K562 (cell line): Measurements from ENCODE around the gene CTXND1. TPM values are rescaled to one million over a fixed set of nuclear protein-coding genes. Genes with fewer than 3 reads are reported as not detected.

Experiments
- ATAC-seq: fragments of 200-7000 bp; cut with Tn5 transposase; 3 replicates; pipeline ENCODE4 v1.9.1; 2020; ENCODE audit warnings: moderate library complexity
- BruUV-seq: library from RNA; stranded (reverse); fragments of 400-500 nt; replicated peaks from 2 replicates; lab custom pipeline; 2021; lab: Mats Ljungman, UMichigan
- CTCF ChIA-PET: fragments of 300-600 bp; formaldehyde crosslinking; extraction: SDS; loops from one replicate; lab custom pipeline; 2021; ENCODE audit warnings: low intra/inter-chr PET ratio; lab: Yijun Ruan, JAX
- POLR2A ChIA-PET: fragments of 300-600, 350-650 bp; sonication (Branson Sonifier 250); formaldehyde crosslinking; extraction: SDS; loops from one replicate; lab custom pipeline; 2021; ENCODE audit warnings: antibody characterized with exemption, inconsistent platforms; lab: Yijun Ruan, JAX
- DNase-seq, 4 experiments: peaks; one replicate each; pipeline versions ENCODE4 v3.0.0 to v3.0.0-alpha.2; 2011 to 2018; ENCODE audit warnings: low spot score in 3 of 4, mixed read lengths in 3 of 4; ENCODE audit errors: extremely low read depth in 1 of 4
- FAIRE-seq: peaks from 2 replicates; lab custom pipeline; 2011; peaks lifted over from hg19 to GRCh38; lab: Jason Lieb, UNC
- H2AFZ ChIP-seq: 2 replicates; pipeline ENCODE4 v1.6.0; 2011; ENCODE audit warnings: low read depth, low read length, control low read depth, inconsistent platforms
- H3K27ac ChIP-seq: fragments of 200-600 bp; 3 replicates; pipeline ENCODE4 v1.8.0; 2011; ENCODE audit warnings: low read depth, mild to moderate bottlenecking, control low read depth, inconsistent platforms, low read length, moderate library complexity, mixed read lengths; ENCODE audit errors: extremely low read depth
- H3K27me3 ChIP-seq, 2 experiments: fragments of 300-600 bp in 1 of 2; 2 replicates in 1 of 2; 3 replicates in 1 of 2; pipeline versions ENCODE4 v1.6.0 to v1.8.0; 2011; ENCODE audit warnings: inconsistent platforms in 2 of 2, low read length in 2 of 2, mild to moderate bottlenecking in 1 of 2, mixed read lengths in 1 of 2, moderate library complexity in 1 of 2; ENCODE audit not compliant: control insufficient read depth in 2 of 2, insufficient read depth in 2 of 2
- H3K36me3 ChIP-seq: fragments of 300-600 bp; 3 replicates; pipeline ENCODE4 v1.8.0; 2011; ENCODE audit warnings: mild to moderate bottlenecking, low read length, inconsistent platforms; ENCODE audit not compliant: control insufficient read depth, insufficient read depth
- H3K4me1 ChIP-seq, 2 experiments: fragments of 200-600 bp in 1 of 2; replicated peaks in 1 of 2; 2 replicates in 1 of 2; 3 replicates in 1 of 2; pipeline versions ENCODE4 v1.5.1 to v1.8.0; 2011; ENCODE audit warnings: inconsistent platforms in 2 of 2, low read length in 2 of 2, mild to moderate bottlenecking in 1 of 2, mixed read lengths in 1 of 2, moderate library complexity in 1 of 2; ENCODE audit not compliant: control insufficient read depth in 2 of 2, insufficient read depth in 2 of 2
- H3K4me2 ChIP-seq: 2 replicates; pipeline ENCODE4 v1.6.1; 2011; ENCODE audit warnings: low read length, control low read depth, inconsistent platforms, mixed read lengths; ENCODE audit not compliant: insufficient read depth
- H3K4me3 ChIP-seq: fragments of 200-600 bp; sonication (generic), shearing (Covaris generic); 2 replicates; pipeline ENCODE4 v1.5.1; 2016; ENCODE audit warnings: control low read depth, inconsistent platforms
- H3K79me2 ChIP-seq: fragments of 200-600 bp; 3 replicates; pipeline ENCODE4 v1.8.0; 2011; ENCODE audit warnings: low read length, inconsistent platforms; ENCODE audit not compliant: control insufficient read depth, insufficient read depth
- H3K9ac ChIP-seq, 2 experiments: 2 replicates each; pipeline versions ENCODE4 v1.6.0 to v1.6.1; 2011; ENCODE audit warnings: low read depth in 2 of 2, low read length in 2 of 2, control low read depth in 1 of 2, inconsistent platforms in 1 of 2, mild to moderate bottlenecking in 1 of 2, mixed read lengths in 1 of 2; ENCODE audit not compliant: insufficient read depth in 1 of 2
- H3K9me1 ChIP-seq: one replicate; pipeline ENCODE4 v1.6.0; 2011; ENCODE audit warnings: inconsistent platforms, mild to moderate bottlenecking, low read length, moderate library complexity; ENCODE audit not compliant: control insufficient read depth, insufficient read depth
- H3K9me3 ChIP-seq: replicated peaks from 2 replicates; pipeline ENCODE4 v1.5.1; 2011; ENCODE audit warnings: low read depth, low read length, inconsistent platforms; ENCODE audit not compliant: control insufficient read depth, insufficient read depth
- H4K20me1 ChIP-seq: replicated peaks from 2 replicates; pipeline ENCODE4 v1.6.1; 2011; ENCODE audit warnings: low read length, inconsistent platforms, mixed read lengths; ENCODE audit not compliant: control insufficient read depth, insufficient read depth
- ATF1 ChIP-seq, 2 experiments: fragments of 450-650 bp in 1 of 2; IDR thresholded peaks; 2 replicates each; pipeline ENCODE4 v1.6.1; 2016; ENCODE audit warnings: missing compliant biosample characterization in 1 of 2, missing genetic modification characterization in 1 of 2
- GATAD2B ChIP-seq: fragments of 450-650 bp; IDR thresholded peaks from 2 replicates; pipeline ENCODE4 v1.6.1; 2017; ENCODE audit warnings: mild to moderate bottlenecking, borderline replicate concordance
- MAZ ChIP-seq, 2 experiments: fragments of 450-650 bp in 1 of 2; sonication (generic) in 1 of 2; formaldehyde crosslinking; IDR thresholded peaks in 1 of 2; conservative IDR thresholded peaks in 1 of 2; 2 replicates each; pipeline versions ENCODE4 v1.4.0 to v1.5.0; 2020; ENCODE audit warnings: mild to moderate bottlenecking in 1 of 2, missing genetic modification reagents in 1 of 2
- MTA1 ChIP-seq: fragments of 450-650 bp; IDR thresholded peaks from 2 replicates; pipeline ENCODE4 v1.6.1; 2017; ENCODE audit warnings: borderline replicate concordance
- NFIC ChIP-seq: fragments of 450-650 bp; IDR thresholded peaks from 2 replicates; pipeline ENCODE4 v1.6.1; 2017; ENCODE audit warnings: mild to moderate bottlenecking, inconsistent platforms
- POLR3G ChIP-seq: IDR thresholded peaks from 2 replicates; pipeline ENCODE4 v1.6.1; 2011; ENCODE audit not compliant: insufficient read length, insufficient replicate concordance; ENCODE audit errors: extremely low read depth
- PRPF4 ChIP-seq: fragments of 200-400 bp; formaldehyde crosslinking; IDR thresholded peaks from one replicate; pipeline ENCODE4 v1.6.1; 2017; ENCODE audit warnings: low read length, low read depth, mild to moderate bottlenecking; ENCODE audit not compliant: insufficient read depth, poor library complexity, severe bottlenecking
- TSC22D4 ChIP-seq: fragments of 450-650 bp; IDR thresholded peaks from 2 replicates; pipeline ENCODE4 v1.6.1; 2016; ENCODE audit warnings: missing genetic modification characterization, missing biosample characterization, control low read depth
- ZNF274 ChIP-seq: IDR thresholded peaks from 2 replicates; pipeline ENCODE4 v1.6.1; 2011; ENCODE audit warnings: low read depth, mild to moderate bottlenecking, low read length, moderate library complexity, borderline replicate concordance
- ZNF644 ChIP-seq: fragments of 200-800 bp; sonication (Bioruptor generic); IDR thresholded peaks from 2 replicates; pipeline ENCODE4 v1.6.1; 2016; ENCODE audit warnings: low read depth, missing genetic modification characterization, missing compliant biosample characterization
- ZSCAN29 ChIP-seq: fragments of 450-650 bp; IDR thresholded peaks from 2 replicates; pipeline ENCODE4 v1.6.1; 2017
- WGBS: fragments of 100-300 bp; shearing (Covaris generic); methylation state at CpG from one replicate; pipeline ENCODE4 v1.1.6; 2016; ENCODE audit warnings: low coverage, mixed read lengths; ENCODE audit not compliant: insufficient coverage; ENCODE audit errors: missing lambda C conversion rate; 5-methylcytosine and 5-hydroxymethylcytosine counted together
- in situ Hi-C: fragments of 300-500 bp; cut with MboI; formaldehyde crosslinking; loops from 4 replicates; pipeline ENCODE4 v1.15.0; 2018; ENCODE audit warnings: inconsistent platforms, mixed read lengths
- intact Hi-C: fragments of 100-400 bp; cut with micrococcal nuclease; formaldehyde crosslinking; loops from 2 replicates; pipeline ENCODE4 v1.14.2; 2022
- polyA plus RNA-seq, 8 experiments: library from polyadenylated mRNA; depleted of rRNA in 4 of 8; stranded (reverse) in 5 of 8; unstranded in 3 of 8; fragments of >200 nt; fragmentation: Nextera tagmentation in 2 of 8; fragmentation: Illumina TruSeq in 1 of 8; extraction: Ambion mirVana in 2 of 8; extraction: Trizol in 1 of 8; gene quantifications; 2 replicates each; pipeline versions ENCODE4 v1.2.1 to v1.2.3, GENCODE V29; 2011 to 2014; ENCODE audit warnings: inconsistent platforms in 1 of 8, missing spikeins in 1 of 8
- total RNA-seq, 7 experiments: library from RNA; depleted of rRNA in 6 of 7; stranded (reverse); fragments of >200 nt in 6 of 7; fragmentation: Illumina TruSeq in 2 of 7; extraction: Trizol in 2 of 7; gene quantifications; 2 replicates each; pipeline versions ENCODE4 v1.2.1 to v1.2.3, GENCODE V29; 2011 to 2021; ENCODE audit warnings: low replicate concordance in 1 of 7
- TF ChIP-seq, protein P1 (sequence below): fragments of 450-650 bp; IDR thresholded peaks from 2 replicates; pipeline ENCODE4 v1.6.1; 2016; ENCODE audit warnings: borderline replicate concordance
- TF ChIP-seq, protein P2 (sequence below): fragments of 450-650 bp; IDR thresholded peaks from 2 replicates; pipeline ENCODE4 v1.6.1; 2014; ENCODE audit warnings: low read depth, mild to moderate bottlenecking, moderate library complexity, borderline replicate concordance
- TF ChIP-seq, protein P3 (sequence below): sonication (generic); formaldehyde crosslinking; IDR thresholded peaks from 2 replicates; pipeline ENCODE4 v1.8.0; 2022; ENCODE audit warnings: mild to moderate bottlenecking, missing genetic modification reagents
- TF ChIP-seq, protein P4 (sequence below): fragments of 250-450 bp; sonication (Bioruptor Pico); IDR thresholded peaks from 2 replicates; pipeline ENCODE4 v1.8.0; 2021; ENCODE audit warnings: moderate library complexity, mild to moderate bottlenecking, inconsistent platforms

The CTXND1 gene
- total and polyA plus RNA-seq, 9 of the 15 experiments (the other 6 are each of a cell fraction or from before 2014, with no cell fraction given): 0.04 TPM; not detected in 7

DNA sequence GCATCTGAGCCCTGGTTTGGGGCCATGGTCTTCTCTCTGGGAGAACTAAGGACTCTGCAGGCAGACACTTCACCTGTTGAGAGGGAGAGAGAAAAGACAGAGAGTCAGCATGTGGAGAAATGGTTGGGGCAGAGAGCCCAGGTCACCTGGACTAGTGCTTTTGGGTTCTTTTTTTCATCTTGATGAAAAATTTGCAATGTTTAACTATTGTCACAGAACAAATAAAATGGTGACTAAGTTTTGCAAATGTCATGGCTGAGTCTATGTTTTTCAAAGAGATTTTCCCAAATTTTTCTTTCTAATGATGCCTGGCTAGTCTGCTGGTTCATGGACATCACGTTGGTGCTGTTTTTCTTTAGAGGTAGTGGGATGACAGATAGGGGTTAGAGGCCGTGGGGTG is 81.4 kb downstream of the CTXND1 start:
- Histone ChIP-seq H3K27ac (no peak overlapping the region), H3K36me3 (peaks cover 67% of the 10 kb centered on the region; the same call in 2 of the 3 replicates), H3K4me1 (peaks cover 0 to 3% of the 10 kb centered on the region in 2 experiments; a peak in 1 of 5 replicates), H3K9me1 (no peaks in the 10 kb centered on the region), H3K79me2 (no peaks in the 10 kb centered on the region), H3K9ac (no peak overlapping the region), H3K4me3 (no peak overlapping the region), H3K4me2 (no peak overlapping the region), H3K9me3 (no peaks in the 10 kb centered on the region), H4K20me1 (no peaks in the 10 kb centered on the region), H3K27me3 (no peaks in the 10 kb centered on the region), H2AFZ (no peak overlapping the region)
- DNase-seq (no peak), FAIRE-seq (no peak), ATAC-seq (no peak)
- BruUV-seq: no TSS peak
- intact Hi-C loops (loop anchor here (5.0 to 10.0 kb wide), 3 partner anchors 108 to 786 kb away; no protein-coding TSS in a partner anchor), in situ Hi-C loops (loop anchor here (25.0 kb wide), 1 partner anchor 283 kb away; the partner anchor contains the start of gene MTHFS)
- ChIA-PET CTCF (no interaction called here), POLR2A (no interaction called here)
- TF ChIP-seq ZNF274 (no peak), NFIC (no peak), TSC22D4 (no peak), MAZ (CRISPR knock-in tag; conservative IDR thresholded peaks at IDR 0.05 in 1 of 2, IDR thresholded peaks at IDR 0.05 in 1 of 2) (no peak), POLR3G (no peak), ZSCAN29 (no peak), MTA1 (no peak), GATAD2B (no peak), PRPF4 (no peak), ATF1 (CRISPR knock-in tag; IDR thresholded peaks at IDR 0.05) (no peak), ATF1 (tag; IDR thresholded peaks at IDR 0.05) (no peak), ZNF644 (no peak)
- TF ChIP-seq, protein P1, sequence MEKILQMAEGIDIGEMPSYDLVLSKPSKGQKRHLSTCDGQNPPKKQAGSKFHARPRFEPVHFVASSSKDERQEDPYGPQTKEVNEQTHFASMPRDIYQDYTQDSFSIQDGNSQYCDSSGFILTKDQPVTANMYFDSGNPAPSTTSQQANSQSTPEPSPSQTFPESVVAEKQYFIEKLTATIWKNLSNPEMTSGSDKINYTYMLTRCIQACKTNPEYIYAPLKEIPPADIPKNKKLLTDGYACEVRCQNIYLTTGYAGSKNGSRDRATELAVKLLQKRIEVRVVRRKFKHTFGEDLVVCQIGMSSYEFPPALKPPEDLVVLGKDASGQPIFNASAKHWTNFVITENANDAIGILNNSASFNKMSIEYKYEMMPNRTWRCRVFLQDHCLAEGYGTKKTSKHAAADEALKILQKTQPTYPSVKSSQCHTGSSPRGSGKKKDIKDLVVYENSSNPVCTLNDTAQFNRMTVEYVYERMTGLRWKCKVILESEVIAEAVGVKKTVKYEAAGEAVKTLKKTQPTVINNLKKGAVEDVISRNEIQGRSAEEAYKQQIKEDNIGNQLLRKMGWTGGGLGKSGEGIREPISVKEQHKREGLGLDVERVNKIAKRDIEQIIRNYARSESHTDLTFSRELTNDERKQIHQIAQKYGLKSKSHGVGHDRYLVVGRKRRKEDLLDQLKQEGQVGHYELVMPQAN: no peak
- TF ChIP-seq, protein P2, sequence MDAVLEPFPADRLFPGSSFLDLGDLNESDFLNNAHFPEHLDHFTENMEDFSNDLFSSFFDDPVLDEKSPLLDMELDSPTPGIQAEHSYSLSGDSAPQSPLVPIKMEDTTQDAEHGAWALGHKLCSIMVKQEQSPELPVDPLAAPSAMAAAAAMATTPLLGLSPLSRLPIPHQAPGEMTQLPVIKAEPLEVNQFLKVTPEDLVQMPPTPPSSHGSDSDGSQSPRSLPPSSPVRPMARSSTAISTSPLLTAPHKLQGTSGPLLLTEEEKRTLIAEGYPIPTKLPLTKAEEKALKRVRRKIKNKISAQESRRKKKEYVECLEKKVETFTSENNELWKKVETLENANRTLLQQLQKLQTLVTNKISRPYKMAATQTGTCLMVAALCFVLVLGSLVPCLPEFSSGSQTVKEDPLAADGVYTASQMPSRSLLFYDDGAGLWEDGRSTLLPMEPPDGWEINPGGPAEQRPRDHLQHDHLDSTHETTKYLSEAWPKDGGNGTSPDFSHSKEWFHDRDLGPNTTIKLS: no peak
- TF ChIP-seq, protein P3, sequence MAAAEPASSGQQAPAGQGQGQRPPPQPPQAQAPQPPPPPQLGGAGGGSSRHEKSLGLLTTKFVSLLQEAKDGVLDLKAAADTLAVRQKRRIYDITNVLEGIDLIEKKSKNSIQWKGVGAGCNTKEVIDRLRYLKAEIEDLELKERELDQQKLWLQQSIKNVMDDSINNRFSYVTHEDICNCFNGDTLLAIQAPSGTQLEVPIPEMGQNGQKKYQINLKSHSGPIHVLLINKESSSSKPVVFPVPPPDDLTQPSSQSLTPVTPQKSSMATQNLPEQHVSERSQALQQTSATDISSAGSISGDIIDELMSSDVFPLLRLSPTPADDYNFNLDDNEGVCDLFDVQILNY (CRISPR knock-in tag): no peak
- TF ChIP-seq, protein P4, sequence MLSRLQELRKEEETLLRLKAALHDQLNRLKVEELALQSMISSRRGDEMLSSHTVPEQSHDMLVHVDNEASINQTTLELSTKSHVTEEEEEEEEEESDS: no peak
- WGBS: 94% methylated on average over 2 of the region's 2 CpGs
